ENCODE data around the gene KIF9.
"Not testable (repeated sequence)": the region's sequence is repeated elsewhere in the genome, so short reads cannot be mapped to it uniquely, and the experiment has no call there.

KIF9 gene

DNA sequence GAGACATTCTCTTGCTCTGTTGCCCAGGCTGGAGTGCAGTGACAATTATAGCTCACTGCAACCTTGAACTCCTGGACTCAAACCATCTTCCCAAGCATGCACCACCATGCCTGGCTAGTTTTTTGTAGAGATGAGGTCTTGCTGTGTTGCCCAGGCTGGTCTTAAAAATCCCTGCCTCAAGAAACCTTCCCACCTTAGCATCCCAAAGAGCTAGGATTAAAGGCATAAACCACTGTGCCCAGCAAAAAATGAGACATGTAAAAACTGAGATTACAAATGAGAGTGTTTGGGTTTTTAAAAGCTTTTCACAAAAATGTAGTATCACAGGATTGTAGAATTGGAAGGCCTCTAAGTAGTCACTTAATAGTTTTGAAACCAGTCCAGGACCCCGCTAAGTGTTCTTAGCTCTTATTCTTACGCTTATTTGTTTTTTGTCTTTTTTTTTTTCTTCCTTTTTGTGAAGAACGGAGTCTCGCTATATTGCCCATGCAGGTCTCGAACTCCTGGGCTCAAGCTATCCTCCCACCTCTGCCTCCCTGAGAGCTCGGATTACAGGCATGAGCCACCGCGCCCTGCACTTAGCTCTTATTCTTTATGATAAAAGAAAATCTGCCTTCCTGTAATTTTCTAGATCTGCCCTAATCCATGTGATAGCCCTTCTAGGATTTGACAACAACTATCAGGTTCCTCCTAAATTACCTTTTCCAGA lies 31.6 kb upstream of the KIF9 start:
- TF ChIP-seq EZH2 (IDR thresholded peaks at IDR 0.05; ENCODE audit: borderline replicate concordance, low read depth, low read length, severe bottlenecking) = no peak
- no peak for TF ChIP-seq CTCF (IDR thresholded peaks at IDR 0.05; ENCODE audit: borderline replicate concordance, extremely low read depth, low read length, poor library complexity, severe bottlenecking)
- no peaks in the 10 kb centered on the region for H3K9me3 ChIP-seq (ENCODE audit: insufficient read depth, low read length, severe bottlenecking)
- no peak overlapping the region for H3K4me3 ChIP-seq (ENCODE audit: low read depth in 1 of 2, low read length in 2 of 2)
- no peak overlapping the region for H2AFZ ChIP-seq (ENCODE audit: low read depth, low read length)
- DNase-seq (no peak), ATAC-seq (ENCODE audit: insufficient read depth, low read depth) (no peak)
- no peaks in the 10 kb centered on the region for H3K27me3 ChIP-seq (ENCODE audit: insufficient read depth, low read length, poor library complexity)
- no peak overlapping the region for H3K9ac ChIP-seq (ENCODE audit: low read depth, low read length)
- no peak overlapping the region for H3K4me2 ChIP-seq (ENCODE audit: insufficient read depth, low read length)
- H4K20me1 ChIP-seq (ENCODE audit: insufficient read depth, low read length) = no peaks in the 10 kb centered on the region
- H3K36me3 ChIP-seq (ENCODE audit: insufficient read depth, low read length) = no peaks in the 10 kb centered on the region; the same call in 1 of the 2 replicates
- peaks cover 7% of the 10 kb centered on the region; the same call in 1 of the 2 replicates for H3K79me2 ChIP-seq (ENCODE audit: insufficient read depth, low read length)
- no peak overlapping the region for H3K27ac ChIP-seq (ENCODE audit: low read length)
- no peaks in the 10 kb centered on the region for H3K4me1 ChIP-seq (ENCODE audit: insufficient read depth, low read length)

GRCh38 chr3:47313341-47314055 lies 30.9 kb upstream of the KIF9 start:
- TF ChIP-seq CTCF (IDR thresholded peaks at IDR 0.05; ENCODE audit: borderline replicate concordance, extremely low read depth, low read length, poor library complexity, severe bottlenecking) = no peak
- Histone ChIP-seq H3K36me3 (ENCODE audit: insufficient read depth, low read length) (no peaks in the 10 kb centered on the region), H3K9ac (ENCODE audit: low read depth, low read length) (no peak overlapping the region), H3K9me3 (ENCODE audit: insufficient read depth, low read length, severe bottlenecking) (no peaks in the 10 kb centered on the region), H3K27me3 (ENCODE audit: insufficient read depth, low read length, poor library complexity) (no peaks in the 10 kb centered on the region), H3K27ac (ENCODE audit: low read length) (no peak overlapping the region), H3K4me2 (ENCODE audit: insufficient read depth, low read length) (no peak overlapping the region), H3K4me1 (ENCODE audit: insufficient read depth, low read length) (no peaks in the 10 kb centered on the region), H2AFZ (ENCODE audit: low read depth, low read length) (no peak overlapping the region), H3K4me3 (ENCODE audit: low read depth in 1 of 2, low read length in 2 of 2) (no peak overlapping the region), H3K79me2 (ENCODE audit: insufficient read depth, low read length) (peaks cover 7% of the 10 kb centered on the region; the same call in 1 of the 2 replicates), H4K20me1 (ENCODE audit: insufficient read depth, low read length) (no peaks in the 10 kb centered on the region)
- DNase-seq (no peak), ATAC-seq (ENCODE audit: insufficient read depth, low read depth) (no peak)

DNA sequence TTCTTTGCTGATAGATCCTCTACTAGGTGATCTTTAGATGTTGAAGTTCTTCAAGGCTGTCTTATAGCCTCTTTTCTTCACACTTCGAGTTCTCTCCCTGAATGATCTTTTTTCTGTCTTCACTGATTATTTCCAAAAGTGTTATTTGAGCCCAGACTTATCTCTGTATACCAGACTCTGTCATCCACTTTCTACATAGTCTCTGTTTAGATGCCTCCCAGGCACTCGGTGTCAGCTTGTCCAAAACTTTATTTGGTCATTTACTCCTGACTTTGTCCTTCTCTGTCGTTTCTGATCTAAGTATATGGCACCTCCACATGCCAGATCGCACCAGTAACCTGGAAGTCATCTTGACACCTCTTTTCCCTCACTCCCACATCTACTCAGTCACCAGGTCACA lies 27.8 kb upstream of the KIF9 start:
- Histone ChIP-seq H3K36me3 (ENCODE audit: insufficient read depth, low read length) (no peaks in the 10 kb centered on the region; the same call in 1 of the 2 replicates), H3K27ac (ENCODE audit: low read length) (no peak overlapping the region), H2AFZ (ENCODE audit: low read depth, low read length) (no peak overlapping the region), H3K79me2 (ENCODE audit: insufficient read depth, low read length) (peaks cover 14% of the 10 kb centered on the region; the same call in 1 of the 2 replicates), H3K4me3 (ENCODE audit: low read depth in 1 of 2, low read length in 2 of 2) (no peak overlapping the region), H3K9me3 (ENCODE audit: insufficient read depth, low read length, severe bottlenecking) (no peaks in the 10 kb centered on the region), H3K9ac (ENCODE audit: low read depth, low read length) (no peak overlapping the region), H3K27me3 (ENCODE audit: insufficient read depth, low read length, poor library complexity) (no peaks in the 10 kb centered on the region), H3K4me1 (ENCODE audit: insufficient read depth, low read length) (no peaks in the 10 kb centered on the region), H3K4me2 (ENCODE audit: insufficient read depth, low read length) (no peak overlapping the region), H4K20me1 (ENCODE audit: insufficient read depth, low read length) (no peaks in the 10 kb centered on the region)
- ATAC-seq (ENCODE audit: insufficient read depth, low read depth) (no peak), DNase-seq (no peak)
- no peak for TF ChIP-seq EZH2 (IDR thresholded peaks at IDR 0.05; ENCODE audit: borderline replicate concordance, low read depth, low read length, severe bottlenecking)
- TF ChIP-seq CTCF (IDR thresholded peaks at IDR 0.05; ENCODE audit: borderline replicate concordance, extremely low read depth, low read length, poor library complexity, severe bottlenecking) = no peak

- not testable (repeated sequence) for H3K9ac ChIP-seq (ENCODE audit: low read depth, low read length); H3K4me3 ChIP-seq (ENCODE audit: low read depth in 1 of 2, low read length in 2 of 2); H3K27me3 ChIP-seq (ENCODE audit: insufficient read depth, low read length, poor library complexity); ATAC-seq (ENCODE audit: insufficient read depth, low read depth); H4K20me1 ChIP-seq (ENCODE audit: insufficient read depth, low read length); H3K9me3 ChIP-seq (ENCODE audit: insufficient read depth, low read length, severe bottlenecking); H3K4me2 ChIP-seq (ENCODE audit: insufficient read depth, low read length); H2AFZ ChIP-seq (ENCODE audit: low read depth, low read length); H3K27ac ChIP-seq (ENCODE audit: low read length); H3K36me3 ChIP-seq (ENCODE audit: insufficient read depth, low read length); H3K4me1 ChIP-seq (ENCODE audit: insufficient read depth, low read length); DNase-seq
- H3K79me2 ChIP-seq (ENCODE audit: insufficient read depth, low read length) = peaks cover 16% of the 10 kb centered on the region; the same call in 1 of the 2 replicates
These were observed 26.6 kb upstream of the KIF9 start for GRCh38 chr3:47309231-47309630.

Data from DND-41 (cell line).